DMS153 treated with DMSO at 0.1 percent for 48 hours (cell line): ENCODE results near the gene EXOC6B.

Experiments
- DNase-seq: peaks from one replicate; lab custom pipeline; 2025; ENCODE audit not compliant: unreplicated experiment; lab: John Stamatoyannopoulos, UW

EXOC6B gene

GRCh38 chr2:72793798-72794440 lies 31.9 kb downstream of the EXOC6B start:
- DNase-seq = no peak

GRCh38 chr2:72789241-72789640 lies 36.6 kb downstream of the EXOC6B start:
- no peak for DNase-seq

DNA sequence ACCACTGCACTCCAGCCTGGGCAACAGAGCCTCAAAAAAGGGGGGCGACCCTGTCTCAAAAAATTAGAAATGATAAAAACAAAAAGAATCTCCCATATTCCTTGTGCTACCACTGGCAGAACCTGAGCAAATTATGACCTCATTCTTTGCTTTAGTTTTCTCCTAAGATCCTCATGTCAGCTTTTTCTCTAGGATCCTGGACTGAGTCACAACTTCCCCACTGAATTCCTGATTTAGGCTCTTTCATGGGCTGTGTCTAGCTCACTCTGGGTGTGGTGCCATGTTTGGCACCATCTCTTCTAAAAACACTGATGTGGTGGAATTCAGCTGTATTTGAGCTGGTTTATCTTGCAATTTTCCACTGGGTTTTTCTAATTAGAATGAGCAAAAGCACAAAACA lies 37.1 kb downstream of the EXOC6B start:
- no peak for DNase-seq

- DNase-seq = no peak
Measured at GRCh38 chr2:72785517-72785916, 40.3 kb downstream of the EXOC6B start.

GRCh38 chr2:72782520-72782919 lies 43.3 kb downstream of the EXOC6B start:
- no peak for DNase-seq

- no peak for DNase-seq
Measured at GRCh38 chr2:72781480-72781879, 44.4 kb downstream of the EXOC6B start.

- DNase-seq = no peak
Measured at GRCh38 chr2:72780477-72780876, 45.4 kb downstream of the EXOC6B start.

GRCh38 chr2:72779495-72779894 lies 46.3 kb downstream of the EXOC6B start:
- no peak for DNase-seq

GRCh38 chr2:72778410-72778809 lies 47.4 kb downstream of the EXOC6B start:
- no peak for DNase-seq

DNA sequence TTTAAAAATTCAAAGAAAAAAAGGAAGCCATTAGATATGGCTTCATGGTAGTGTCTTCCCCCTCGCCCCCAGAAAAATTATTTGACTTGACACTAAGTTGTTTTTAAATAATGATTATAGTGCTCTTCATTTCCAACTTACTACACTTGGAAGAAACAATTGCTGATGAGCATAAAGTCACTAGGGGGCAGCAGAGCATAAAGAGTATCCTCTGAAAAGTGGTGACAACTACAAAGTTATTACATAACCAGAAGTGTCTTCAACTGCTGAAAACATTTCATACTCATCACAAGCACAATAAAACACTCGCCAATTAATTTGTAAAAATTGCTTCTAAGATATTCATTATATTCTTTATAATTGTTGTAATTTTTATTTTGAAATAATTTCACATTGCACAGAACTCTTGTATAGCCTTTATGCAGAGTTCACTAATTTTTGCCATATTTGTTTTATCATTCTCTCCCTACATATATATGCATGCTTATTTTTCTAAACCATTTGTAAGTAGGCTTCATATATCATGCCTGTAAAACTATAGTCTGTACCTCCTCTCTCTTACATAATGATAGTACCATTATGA lies 54.9 kb downstream of the EXOC6B start:
- peak; percentile 66 for DNase-seq

DNA sequence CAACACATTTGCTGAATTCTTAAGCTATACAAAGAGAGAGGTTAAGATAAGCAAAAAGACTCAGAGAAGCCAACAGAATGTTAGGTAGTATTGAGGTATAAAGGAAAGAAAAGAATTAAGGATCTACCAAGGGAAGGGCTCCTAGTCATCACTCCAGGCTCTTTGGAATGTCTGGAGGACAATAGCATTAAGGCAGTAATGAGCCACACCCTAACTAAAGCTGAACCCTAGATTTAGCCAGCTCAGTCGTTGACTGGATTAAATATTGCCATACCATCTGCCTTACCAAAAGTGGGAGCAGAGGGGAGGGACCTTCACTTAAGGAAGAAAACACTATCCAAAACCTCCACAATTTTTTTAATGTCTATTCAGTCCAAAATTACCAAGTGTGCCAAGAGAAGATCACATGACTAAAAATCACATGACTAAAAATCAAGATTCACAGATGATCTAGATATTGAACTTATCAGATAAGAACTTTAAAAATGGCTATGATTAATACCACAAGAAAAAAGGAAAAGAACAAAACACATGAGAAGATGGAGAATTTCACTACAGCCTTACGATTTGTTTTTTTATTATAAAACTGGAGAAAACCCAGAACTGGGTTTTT lies 59.7 kb downstream of the EXOC6B start:
- DNase-seq = no peak

DNA sequence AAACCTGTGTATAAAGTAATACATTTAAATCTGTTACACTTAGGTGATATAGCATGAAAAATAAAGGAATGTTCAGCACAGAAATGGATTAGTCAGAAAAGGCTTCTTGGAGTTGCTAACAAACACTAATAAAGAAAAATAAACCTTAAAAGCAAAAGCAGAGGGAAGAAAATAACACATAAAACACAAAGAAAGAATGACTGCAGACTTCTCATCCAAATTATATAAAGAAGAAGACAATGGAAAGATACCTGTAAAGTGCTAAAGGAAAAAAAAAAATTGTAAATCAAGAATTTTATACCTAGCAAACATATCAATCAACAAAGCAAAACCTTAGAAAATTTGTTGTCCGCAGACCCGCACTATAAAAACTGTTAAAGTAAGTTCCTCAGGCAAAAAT lies 63.6 kb downstream of the EXOC6B start:
- DNase-seq = no peak

DNA sequence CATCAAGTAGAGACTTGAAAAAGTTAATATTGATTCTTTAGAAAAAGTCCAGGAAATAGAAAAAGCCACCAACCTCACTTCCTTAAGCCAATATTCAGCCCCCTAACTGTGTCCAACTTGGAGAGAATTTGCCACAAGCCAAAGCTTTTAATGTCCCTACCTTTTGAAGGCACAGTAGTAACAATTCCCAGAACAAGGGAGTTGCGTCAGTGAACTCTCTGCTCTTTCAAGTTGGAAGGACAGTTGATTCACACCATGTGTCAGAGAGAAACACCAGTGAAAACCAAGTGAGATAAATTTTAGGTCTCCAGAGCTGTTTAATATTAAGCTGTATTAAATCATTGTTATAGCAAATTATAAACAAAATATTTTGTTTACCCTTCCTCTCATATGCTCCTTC lies 66.1 kb downstream of the EXOC6B start:
- no peak for DNase-seq

GRCh38 chr2:72757177-72757775 lies 68.6 kb downstream of the EXOC6B start:
- no peak for DNase-seq

DNA sequence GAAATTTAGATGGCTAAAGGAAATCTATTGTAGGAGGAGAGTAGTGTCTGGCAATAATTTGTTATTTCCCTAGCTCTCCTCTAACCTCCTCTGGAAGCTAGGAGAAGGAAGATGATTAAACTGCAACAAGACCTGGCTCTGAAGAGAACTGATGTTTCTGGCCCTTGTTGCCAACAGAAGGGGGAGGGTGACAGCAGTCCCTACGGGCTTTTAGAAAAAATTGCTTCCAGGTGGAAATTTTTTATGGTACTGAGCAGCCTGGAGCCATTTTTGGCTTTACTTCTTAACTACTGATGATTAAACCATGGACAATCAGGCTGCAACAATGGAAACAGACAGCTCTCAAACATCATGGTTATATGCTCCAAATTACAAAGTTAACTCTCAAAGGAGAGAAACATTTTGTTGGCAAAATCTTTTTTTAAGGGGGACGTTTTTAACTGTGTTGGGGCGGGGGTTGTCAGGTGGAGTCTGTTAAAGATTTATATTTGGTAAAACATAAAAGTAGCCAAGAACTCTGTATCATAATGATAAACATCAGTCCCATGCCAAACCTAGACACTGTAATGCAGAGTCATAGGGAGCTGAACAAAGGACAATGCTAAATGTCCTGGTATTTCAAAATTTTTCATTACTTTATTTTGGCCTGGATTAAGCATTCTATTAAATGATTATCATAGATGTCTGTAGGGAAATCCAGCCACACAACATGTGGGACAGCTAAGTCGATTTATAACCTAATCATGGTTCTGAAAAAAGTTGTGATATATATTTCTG lies 70.0 kb downstream of the EXOC6B start:
- DNase-seq = no peak

DNA sequence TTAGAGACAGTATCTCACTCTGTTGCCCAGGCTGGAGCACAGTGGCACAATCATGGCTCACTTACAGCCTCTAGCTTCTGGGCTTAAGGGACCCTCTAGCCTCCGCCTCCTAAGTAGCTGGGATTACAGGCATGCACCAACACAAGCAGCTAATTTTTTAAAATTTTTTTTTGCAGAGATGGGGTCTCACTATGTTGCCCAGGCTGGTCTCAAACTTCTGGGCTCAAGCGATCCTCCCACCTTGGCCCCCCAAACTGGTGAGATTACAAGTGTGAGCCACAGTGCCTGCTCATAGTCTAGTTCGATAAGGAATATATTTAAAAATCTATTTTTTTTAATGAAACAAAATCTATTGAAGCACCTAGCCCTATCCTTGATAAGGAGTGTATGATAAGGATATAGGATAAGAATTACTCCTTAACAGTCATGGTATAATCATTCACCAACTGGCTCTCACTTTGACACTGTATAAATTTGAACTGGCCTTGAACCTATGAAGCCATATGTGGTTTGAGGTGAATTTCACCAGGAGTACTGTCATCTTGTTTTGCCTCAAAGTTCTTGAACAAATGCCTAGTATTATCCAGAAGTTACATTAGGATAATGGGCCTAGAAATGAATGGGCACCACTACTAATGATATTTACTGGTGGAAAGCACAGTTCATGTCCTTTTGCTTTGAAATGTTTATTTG lies 71.1 kb downstream of the EXOC6B start:
- no peak for DNase-seq

DNA sequence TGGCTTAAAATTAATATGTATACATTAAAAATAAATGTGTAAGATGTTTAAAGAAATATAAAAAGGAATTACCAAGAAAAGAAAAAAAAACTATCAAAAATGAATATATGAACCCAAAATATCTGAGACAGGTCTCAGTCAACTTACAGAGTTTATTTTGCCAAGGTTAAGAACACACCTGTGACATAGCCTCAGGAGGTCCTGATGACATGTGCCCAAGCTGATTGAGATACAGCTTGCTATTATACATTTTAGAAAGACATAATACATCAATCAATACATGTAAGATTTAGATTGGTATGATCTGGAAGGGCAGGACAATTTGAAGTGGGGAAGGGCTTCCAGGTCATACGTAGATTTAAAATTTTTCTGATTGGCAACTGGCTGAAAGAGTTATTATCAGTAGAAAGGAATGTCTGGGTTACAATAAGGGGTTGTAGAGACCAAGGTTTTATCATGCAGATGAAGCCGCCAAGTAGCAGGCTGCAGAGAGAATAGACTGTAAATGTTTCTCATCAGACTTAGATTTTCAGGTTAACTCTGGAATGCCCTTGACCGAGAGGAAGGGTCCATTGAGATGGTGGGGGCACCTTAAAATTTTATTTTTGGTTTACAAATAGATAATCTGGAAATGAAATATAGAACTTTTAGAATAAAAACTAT lies 74.7 kb downstream of the EXOC6B start:
- DNase-seq = no peak

DNA sequence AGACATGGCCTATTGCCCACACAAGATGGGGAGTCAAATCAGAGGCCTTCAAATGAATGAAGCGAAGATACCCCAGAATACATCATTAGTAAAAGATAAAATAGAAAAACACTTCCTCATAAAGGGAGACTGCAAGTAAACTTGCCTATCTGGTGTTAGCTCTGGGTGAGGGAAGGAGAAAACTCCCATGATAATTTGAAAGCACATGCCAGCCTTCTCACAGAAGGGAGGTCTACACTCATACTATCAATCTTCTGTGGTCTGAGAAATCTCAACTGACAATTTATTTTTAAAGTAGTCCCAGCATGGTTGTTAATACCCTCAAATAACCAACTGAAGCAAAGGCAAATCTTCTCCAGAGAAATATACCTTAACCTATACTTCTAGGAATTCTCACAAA lies 75.4 kb downstream of the EXOC6B start:
- DNase-seq = no peak

DNA sequence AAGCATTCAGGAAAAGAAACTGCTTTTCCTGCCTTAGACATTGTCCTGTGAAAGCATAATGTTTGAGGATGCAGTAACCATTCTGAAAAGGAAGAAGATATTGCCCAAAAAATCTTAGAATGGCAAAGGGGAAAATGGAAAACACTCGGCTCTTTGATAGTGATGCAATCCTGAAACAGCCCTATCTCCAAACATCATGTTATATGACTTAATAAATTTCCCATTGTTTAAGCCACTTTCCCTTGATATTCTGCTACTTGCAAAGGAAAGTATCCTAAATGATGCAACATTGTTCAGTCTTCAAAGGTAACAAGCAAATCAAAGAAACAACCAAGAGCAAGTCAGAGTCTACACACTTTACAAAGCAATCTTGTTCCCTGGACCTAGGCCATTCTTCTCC lies 78.5 kb downstream of the EXOC6B start:
- DNase-seq = no peak

GRCh38 chr2:72745679-72746368 lies 80.0 kb downstream of the EXOC6B start:
- peak; percentile 62 for DNase-seq
